Activated T-helper 17 cell treated with anti-CD3 and anti-CD28 coated beads, Interleukin-2, amount 50 U/mL, for 72 hours (primary cell): ENCODE results near the gene MPC2. TPM values are rescaled to one million over a fixed set of nuclear protein-coding genes. Genes with fewer than 3 reads are reported as not detected.
"Not testable (repeated sequence)": the region's sequence is repeated elsewhere in the genome, so short reads cannot be mapped to it uniquely, and the experiment has no call there.

ENCODE experiments used
- ATAC-seq: fragments of 150-1000 bp; cut with Tn5 transposase; replicated peaks from 2 replicates; pipeline ENCODE4 v1.10.0; 2021; ENCODE audit warnings: mild to moderate bottlenecking, moderate library complexity
- H3K27ac Mint-ChIP-seq: one replicate; pipeline ENCODE4 v1.8.0; 2022; ENCODE audit warnings: mixed read lengths
- H3K27me3 Mint-ChIP-seq: one replicate; pipeline ENCODE4 v1.8.0; 2022; ENCODE audit warnings: mixed read lengths
- H3K36me3 Mint-ChIP-seq: one replicate; pipeline ENCODE4 v1.8.0; 2022; ENCODE audit warnings: low read depth, mild to moderate bottlenecking, mixed read lengths
- H3K4me1 Mint-ChIP-seq: one replicate; pipeline ENCODE4 v1.8.0; 2022; ENCODE audit warnings: mixed read lengths
- H3K4me3 Mint-ChIP-seq: one replicate; pipeline ENCODE4 v1.8.0; 2022; ENCODE audit warnings: mild to moderate bottlenecking, mixed read lengths
- H3K9me3 Mint-ChIP-seq: one replicate; pipeline ENCODE4 v1.8.0; 2022; ENCODE audit warnings: mixed read lengths
- total RNA-seq, 2 donors: library from RNA; stranded (reverse); gene quantifications; one replicate each; pipeline ENCODE4 v1.2.3, GENCODE V29; 2022

MPC2 gene
- total RNA-seq, 2 donors from 2014 or later: 51.1 to 67.0 TPM

- not testable (repeated sequence) for H3K4me3 Mint-ChIP-seq, H3K27me3 Mint-ChIP-seq, H3K4me1 Mint-ChIP-seq, H3K27ac Mint-ChIP-seq, ATAC-seq, H3K36me3 Mint-ChIP-seq, H3K9me3 Mint-ChIP-seq
Measured at GRCh38 chr1:167869157-167870001, 67.5 kb downstream of the MPC2 start.

- not testable (repeated sequence) for H3K9me3 Mint-ChIP-seq, H3K36me3 Mint-ChIP-seq, ATAC-seq, H3K4me3 Mint-ChIP-seq, H3K27me3 Mint-ChIP-seq, H3K27ac Mint-ChIP-seq, H3K4me1 Mint-ChIP-seq
Measured at GRCh38 chr1:167866739-167867414, 70.0 kb downstream of the MPC2 start.

Other genes starting within 250 kb of the MPC2 start
- 10 to 100 TPM; 24.4 to 27.0 TPM for gene MPZL1, start 215.1 kb downstream of the MPC2 start, total RNA-seq
- under 1 TPM; 0.13 to 0.98 TPM for gene ADCY10, start 22.9 kb downstream of the MPC2 start, total RNA-seq
- gene DCAF6, start 389 bp downstream of the MPC2 start, total RNA-seq: 10 to 100 TPM; 25.9 to 37.3 TPM
- 1 to 10 TPM in 1 of 2 donors, under 1 TPM in 1; 0.93 to 1.1 TPM for gene GPR161, start 199.9 kb upstream of the MPC2 start, total RNA-seq
- gene TIPRL, start 241.9 kb upstream of the MPC2 start, total RNA-seq: 10 to 100 TPM; 38.0 to 43.0 TPM